Limb (tissue), 2 donors: ENCODE measurements around the gene TRAP1.
A peak's percentile ranks its signal among the peaks of the same experiment; 100 is the strongest.
"Not testable (repeated sequence)": the region's sequence is repeated elsewhere in the genome, so short reads cannot be mapped to it uniquely, and the experiment has no call there.

Source experiments
- DNase-seq, 2 donors: peaks; one replicate each; pipeline ENCODE4 v3.0.0-alpha.2; 2016; ENCODE audit errors: extremely low spot score in 2 of 2

The TRAP1 gene

GRCh38 chr16:3736116-3736515 lies 18.8 kb upstream of the TRAP1 start:
- no peak for DNase-seq

- DNase-seq = no peak
Observed at GRCh38 chr16:3735541-3735940, 18.2 kb upstream of the TRAP1 start.

GRCh38 chr16:3734758-3735221 lies 17.5 kb upstream of the TRAP1 start:
- DNase-seq = no peak

GRCh38 chr16:3734084-3734757 lies 16.9 kb upstream of the TRAP1 start:
- DNase-seq = no peak

GRCh38 chr16:3732171-3732570 lies 14.8 kb upstream of the TRAP1 start:
- DNase-seq = no peak

GRCh38 chr16:3731126-3731935 lies 14.0 kb upstream of the TRAP1 start:
- DNase-seq = no peak

- no peak for DNase-seq
Observed at GRCh38 chr16:3730161-3731125, 13.1 kb upstream of the TRAP1 start.

GRCh38 chr16:3729161-3730112 lies 12.1 kb upstream of the TRAP1 start:
- DNase-seq = no peak

GRCh38 chr16:3728424-3729160 lies 11.3 kb upstream of the TRAP1 start:
- DNase-seq = no peak

GRCh38 chr16:3727806-3728381 lies 10.6 kb upstream of the TRAP1 start:
- DNase-seq = no peak

- DNase-seq = no peak
Observed at GRCh38 chr16:3726021-3726687, 8.8 kb upstream of the TRAP1 start.

- no peak for DNase-seq
Observed at GRCh38 chr16:3725276-3725675, 8.0 kb upstream of the TRAP1 start.

GRCh38 chr16:3722508-3722907 lies 5.2 kb upstream of the TRAP1 start:
- no peak for DNase-seq

GRCh38 chr16:3720418-3720817 lies 3.1 kb upstream of the TRAP1 start:
- DNase-seq = no peak

GRCh38 chr16:3718628-3719027 lies 1.3 kb upstream of the TRAP1 start:
- no peak for DNase-seq

GRCh38 chr16:3718019-3718391 lies 681 bp upstream of the TRAP1 start:
- no peak for DNase-seq

GRCh38 chr16:3716831-3717234 lies 491 bp downstream of the TRAP1 start:
- DNase-seq = peak; percentile 3 to 57

GRCh38 chr16:3715430-3715829 lies 1.9 kb downstream of the TRAP1 start:
- no peak for DNase-seq

- not testable (repeated sequence) for DNase-seq
Observed at GRCh38 chr16:3714378-3714777, 2.9 kb downstream of the TRAP1 start.
